ENCODE data around the gene RHPN2. TPM values are rescaled to one million over a fixed set of nuclear protein-coding genes. Genes with fewer than 3 reads are reported as not detected.

Gene RHPN2
- total and polyA plus RNA-seq, 2 of the 13 experiments (the other 11 are each of a cell fraction or from before 2014, with no cell fraction given), result 20.3 to 48.0 TPM

DNA sequence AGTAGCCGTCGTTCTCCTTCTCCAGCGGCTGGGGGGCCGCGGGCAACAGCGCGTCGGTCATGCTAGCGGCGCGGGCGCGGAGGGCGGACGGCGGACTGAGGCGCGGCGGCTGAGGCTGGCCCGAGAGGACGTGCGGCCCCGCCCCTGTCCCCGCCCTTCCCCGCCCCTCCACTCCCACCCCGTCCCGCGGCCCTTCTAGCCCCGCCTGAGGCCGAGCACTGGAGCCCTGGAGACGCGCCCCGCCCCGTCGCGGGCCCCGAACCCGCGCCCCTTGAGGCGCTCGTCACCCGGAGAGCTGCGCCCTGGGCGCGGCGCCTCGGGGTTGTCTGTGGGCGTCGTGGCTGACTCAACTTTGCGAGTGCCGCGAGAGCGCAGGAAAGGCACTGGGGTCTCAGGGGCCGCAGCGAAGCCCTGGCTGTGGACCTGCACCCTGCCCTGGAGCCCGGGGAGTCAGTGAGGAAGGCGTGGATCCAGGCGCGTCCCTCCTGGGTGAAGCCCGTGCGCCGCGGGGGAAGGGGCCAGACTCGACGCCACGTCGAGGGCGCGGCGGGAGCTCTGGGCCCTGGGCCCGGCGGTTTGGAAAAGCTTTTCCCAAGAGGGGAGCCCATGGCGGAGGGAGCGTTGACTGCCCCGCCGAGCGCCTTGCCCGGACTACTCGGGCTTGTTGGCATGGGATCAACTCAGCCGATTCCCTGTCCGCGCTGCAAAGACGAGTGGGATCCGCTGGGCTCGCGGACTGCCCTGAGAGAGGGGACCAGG, at the start of gene RHPN2 (continued):
- TF ChIP-seq, protein P1, sequence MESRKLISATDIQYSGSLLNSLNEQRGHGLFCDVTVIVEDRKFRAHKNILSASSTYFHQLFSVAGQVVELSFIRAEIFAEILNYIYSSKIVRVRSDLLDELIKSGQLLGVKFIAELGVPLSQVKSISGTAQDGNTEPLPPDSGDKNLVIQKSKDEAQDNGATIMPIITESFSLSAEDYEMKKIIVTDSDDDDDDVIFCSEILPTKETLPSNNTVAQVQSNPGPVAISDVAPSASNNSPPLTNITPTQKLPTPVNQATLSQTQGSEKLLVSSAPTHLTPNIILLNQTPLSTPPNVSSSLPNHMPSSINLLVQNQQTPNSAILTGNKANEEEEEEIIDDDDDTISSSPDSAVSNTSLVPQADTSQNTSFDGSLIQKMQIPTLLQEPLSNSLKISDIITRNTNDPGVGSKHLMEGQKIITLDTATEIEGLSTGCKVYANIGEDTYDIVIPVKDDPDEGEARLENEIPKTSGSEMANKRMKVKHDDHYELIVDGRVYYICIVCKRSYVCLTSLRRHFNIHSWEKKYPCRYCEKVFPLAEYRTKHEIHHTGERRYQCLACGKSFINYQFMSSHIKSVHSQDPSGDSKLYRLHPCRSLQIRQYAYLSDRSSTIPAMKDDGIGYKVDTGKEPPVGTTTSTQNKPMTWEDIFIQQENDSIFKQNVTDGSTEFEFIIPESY (CRISPR knock-in tag; IDR thresholded peaks at IDR 0.05), result peak; percentile 90
- TF ChIP-seq, protein P2, sequence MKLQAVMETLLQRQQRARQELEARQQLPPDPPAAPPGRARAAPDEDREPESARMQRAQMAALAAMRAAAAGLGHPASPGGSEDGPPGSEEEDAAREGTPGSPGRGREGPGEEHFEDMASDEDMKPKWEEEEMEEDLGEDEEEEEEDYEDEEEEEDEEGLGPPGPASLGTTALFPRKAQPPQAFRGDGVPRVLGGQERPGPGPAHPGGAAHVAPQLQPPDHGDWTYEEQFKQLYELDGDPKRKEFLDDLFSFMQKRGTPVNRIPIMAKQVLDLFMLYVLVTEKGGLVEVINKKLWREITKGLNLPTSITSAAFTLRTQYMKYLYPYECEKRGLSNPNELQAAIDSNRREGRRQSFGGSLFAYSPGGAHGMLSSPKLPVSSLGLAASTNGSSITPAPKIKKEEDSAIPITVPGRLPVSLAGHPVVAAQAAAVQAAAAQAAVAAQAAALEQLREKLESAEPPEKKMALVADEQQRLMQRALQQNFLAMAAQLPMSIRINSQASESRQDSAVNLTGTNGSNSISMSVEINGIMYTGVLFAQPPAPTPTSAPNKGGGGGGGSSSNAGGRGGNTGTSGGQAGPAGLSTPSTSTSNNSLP (IDR thresholded peaks at IDR 0.05; ENCODE audit: low read depth, low read length), result no peak
- TF ChIP-seq, protein P3, sequence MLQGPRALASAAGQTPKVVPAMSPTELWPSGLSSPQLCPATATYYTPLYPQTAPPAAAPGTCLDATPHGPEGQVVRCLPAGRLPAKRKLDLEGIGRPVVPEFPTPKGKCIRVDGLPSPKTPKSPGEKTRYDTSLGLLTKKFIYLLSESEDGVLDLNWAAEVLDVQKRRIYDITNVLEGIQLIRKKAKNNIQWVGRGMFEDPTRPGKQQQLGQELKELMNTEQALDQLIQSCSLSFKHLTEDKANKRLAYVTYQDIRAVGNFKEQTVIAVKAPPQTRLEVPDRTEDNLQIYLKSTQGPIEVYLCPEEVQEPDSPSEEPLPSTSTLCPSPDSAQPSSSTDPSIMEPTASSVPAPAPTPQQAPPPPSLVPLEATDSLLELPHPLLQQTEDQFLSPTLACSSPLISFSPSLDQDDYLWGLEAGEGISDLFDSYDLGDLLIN (CRISPR knock-in tag; IDR thresholded peaks at IDR 0.05; ENCODE audit: borderline replicate concordance), result no peak
- TF ChIP-seq, protein P4, sequence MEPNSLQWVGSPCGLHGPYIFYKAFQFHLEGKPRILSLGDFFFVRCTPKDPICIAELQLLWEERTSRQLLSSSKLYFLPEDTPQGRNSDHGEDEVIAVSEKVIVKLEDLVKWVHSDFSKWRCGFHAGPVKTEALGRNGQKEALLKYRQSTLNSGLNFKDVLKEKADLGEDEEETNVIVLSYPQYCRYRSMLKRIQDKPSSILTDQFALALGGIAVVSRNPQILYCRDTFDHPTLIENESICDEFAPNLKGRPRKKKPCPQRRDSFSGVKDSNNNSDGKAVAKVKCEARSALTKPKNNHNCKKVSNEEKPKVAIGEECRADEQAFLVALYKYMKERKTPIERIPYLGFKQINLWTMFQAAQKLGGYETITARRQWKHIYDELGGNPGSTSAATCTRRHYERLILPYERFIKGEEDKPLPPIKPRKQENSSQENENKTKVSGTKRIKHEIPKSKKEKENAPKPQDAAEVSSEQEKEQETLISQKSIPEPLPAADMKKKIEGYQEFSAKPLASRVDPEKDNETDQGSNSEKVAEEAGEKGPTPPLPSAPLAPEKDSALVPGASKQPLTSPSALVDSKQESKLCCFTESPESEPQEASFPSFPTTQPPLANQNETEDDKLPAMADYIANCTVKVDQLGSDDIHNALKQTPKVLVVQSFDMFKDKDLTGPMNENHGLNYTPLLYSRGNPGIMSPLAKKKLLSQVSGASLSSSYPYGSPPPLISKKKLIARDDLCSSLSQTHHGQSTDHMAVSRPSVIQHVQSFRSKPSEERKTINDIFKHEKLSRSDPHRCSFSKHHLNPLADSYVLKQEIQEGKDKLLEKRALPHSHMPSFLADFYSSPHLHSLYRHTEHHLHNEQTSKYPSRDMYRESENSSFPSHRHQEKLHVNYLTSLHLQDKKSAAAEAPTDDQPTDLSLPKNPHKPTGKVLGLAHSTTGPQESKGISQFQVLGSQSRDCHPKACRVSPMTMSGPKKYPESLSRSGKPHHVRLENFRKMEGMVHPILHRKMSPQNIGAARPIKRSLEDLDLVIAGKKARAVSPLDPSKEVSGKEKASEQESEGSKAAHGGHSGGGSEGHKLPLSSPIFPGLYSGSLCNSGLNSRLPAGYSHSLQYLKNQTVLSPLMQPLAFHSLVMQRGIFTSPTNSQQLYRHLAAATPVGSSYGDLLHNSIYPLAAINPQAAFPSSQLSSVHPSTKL (CRISPR knock-in tag; IDR thresholded peaks at IDR 0.05), result no peak
- no peak for TF ChIP-seq SAFB2 (CRISPR knock-in tag; IDR thresholded peaks at IDR 0.05; ENCODE audit: borderline replicate concordance, low read depth)
- TF ChIP-seq FOXJ3 (CRISPR knock-in tag; IDR thresholded peaks at IDR 0.05; ENCODE audit: borderline replicate concordance), result no peak
- TF ChIP-seq SPEN (CRISPR knock-in tag; IDR thresholded peaks at IDR 0.05; ENCODE audit: low read depth), result peak; percentile 58
- TF ChIP-seq, protein P5, sequence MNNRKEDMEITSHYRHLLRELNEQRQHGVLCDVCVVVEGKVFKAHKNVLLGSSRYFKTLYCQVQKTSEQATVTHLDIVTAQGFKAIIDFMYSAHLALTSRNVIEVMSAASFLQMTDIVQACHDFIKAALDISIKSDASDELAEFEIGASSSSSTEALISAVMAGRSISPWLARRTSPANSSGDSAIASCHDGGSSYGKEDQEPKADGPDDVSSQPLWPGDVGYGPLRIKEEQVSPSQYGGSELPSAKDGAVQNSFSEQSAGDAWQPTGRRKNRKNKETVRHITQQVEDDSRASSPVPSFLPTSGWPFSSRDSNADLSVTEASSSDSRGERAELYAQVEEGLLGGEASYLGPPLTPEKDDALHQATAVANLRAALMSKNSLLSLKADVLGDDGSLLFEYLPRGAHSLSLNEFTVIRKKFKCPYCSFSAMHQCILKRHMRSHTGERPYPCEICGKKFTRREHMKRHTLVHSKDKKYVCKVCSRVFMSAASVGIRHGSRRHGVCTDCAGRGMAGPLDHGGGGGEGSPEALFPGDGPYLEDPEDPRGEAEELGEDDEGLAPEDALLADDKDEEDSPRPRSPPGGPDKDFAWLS (CRISPR knock-in tag; IDR thresholded peaks at IDR 0.05; ENCODE audit: borderline replicate concordance), result no peak
- TF ChIP-seq, protein P6, sequence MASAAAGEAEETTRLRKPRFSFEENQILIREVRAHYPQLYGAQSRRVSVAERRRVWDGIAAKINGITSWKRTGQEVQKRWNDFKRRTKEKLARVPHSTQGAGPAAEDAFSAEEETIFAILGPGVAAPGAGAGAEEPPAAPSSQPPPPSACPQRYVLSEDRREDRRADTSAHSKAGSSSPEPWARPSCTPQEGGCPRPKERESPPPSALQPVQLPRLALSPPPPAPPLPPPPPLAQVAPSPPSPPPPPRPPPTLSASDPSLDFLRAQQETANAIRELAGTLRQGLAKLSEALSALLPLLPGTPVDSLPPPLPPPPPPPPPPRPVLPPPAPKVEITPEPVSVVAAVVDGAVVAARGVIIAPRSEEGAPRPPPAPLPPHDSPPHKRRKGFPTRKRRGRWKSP (CRISPR knock-in tag; IDR thresholded peaks at IDR 0.05), result no peak
- TF ChIP-seq ZFYVE20 (CRISPR knock-in tag; IDR thresholded peaks at IDR 0.05; ENCODE audit: borderline replicate concordance, low read depth), result no peak

All from HepG2 (cell line).